ENCODE measurements around the gene DNM1.
A peak's percentile ranks its signal among the peaks of the same experiment; 100 is the strongest.

Gene DNM1

GRCh38 chr9:128252317-128253139 is 49.3 kb downstream of the DNM1 start:
- DNase-seq (ENCODE audit: low read depth) = no peak

GRCh38 chr9:128253140-128253990 is 50.2 kb downstream of the DNM1 start:
- no peak for DNase-seq (ENCODE audit: low read depth)

- no peak for DNase-seq (ENCODE audit: low read depth)
These were observed 50.8 kb downstream of the DNM1 start for GRCh38 chr9:128253991-128254346.

DNA sequence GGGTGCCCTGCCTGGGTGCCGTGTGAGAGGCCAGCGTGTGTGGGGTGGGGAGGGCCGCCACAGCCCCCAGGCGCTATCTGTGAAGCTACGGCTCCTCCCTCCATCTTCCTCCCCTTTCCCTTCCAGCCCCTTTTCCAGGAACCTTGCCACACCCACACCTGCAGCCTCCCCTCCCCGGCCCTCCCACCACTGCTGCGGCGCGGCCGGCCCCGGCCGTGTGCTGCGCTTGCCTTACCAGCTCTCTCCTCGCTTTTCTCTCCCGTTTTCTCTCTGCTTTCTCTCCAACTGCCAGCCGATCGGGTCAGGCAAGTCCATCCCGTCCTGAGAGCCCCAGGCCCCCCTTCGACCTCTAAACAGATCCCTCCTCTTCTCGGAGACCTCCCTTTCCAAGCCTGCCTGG is 51.2 kb downstream of the DNM1 start:
- no peak for DNase-seq (ENCODE audit: low read depth)

DNA sequence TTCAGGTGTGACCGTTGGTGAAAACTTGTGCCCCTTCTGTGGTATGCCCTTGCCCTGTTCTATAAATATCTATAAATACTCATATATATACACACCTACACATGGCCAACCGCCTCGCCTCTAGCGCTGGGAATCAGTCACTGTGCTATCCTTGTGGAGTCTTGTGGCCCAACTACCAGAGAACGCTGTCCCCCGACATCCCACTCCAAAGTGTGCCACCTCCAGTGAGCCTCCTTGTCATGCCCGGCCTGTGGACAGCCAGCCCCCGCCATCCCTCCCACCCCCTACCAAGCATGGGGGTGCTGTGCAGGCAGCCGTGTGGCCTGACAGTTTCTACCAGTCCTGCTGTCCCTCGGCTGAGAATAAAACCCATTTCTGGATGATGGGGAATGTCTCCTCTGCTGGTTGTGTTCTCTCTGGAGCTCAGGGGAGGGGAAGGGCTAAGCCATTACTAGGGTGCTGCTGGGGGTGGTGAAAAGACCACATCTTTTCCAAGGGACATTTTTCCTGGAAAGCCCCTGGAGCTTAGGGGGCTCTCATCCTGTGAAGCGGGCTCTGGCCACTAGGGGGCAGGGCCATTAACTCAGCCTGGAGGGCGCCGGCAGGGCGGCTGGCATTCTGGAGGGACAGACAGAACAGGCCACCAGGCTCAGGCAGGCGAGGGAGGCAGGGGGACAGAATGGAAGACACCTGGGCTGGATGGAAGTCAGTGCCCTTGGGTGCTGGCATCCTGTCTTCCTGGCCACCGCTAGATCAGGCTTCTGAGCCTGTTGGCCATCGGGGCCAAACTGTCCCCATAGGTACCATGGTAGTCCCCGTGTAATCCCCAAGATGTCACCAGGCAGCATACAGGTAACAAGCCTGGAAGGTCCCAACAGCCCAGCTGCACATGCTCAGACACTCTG is 51.9 kb downstream of the DNM1 start:
- peak; percentile 17 for DNase-seq (ENCODE audit: low read depth)

DNA sequence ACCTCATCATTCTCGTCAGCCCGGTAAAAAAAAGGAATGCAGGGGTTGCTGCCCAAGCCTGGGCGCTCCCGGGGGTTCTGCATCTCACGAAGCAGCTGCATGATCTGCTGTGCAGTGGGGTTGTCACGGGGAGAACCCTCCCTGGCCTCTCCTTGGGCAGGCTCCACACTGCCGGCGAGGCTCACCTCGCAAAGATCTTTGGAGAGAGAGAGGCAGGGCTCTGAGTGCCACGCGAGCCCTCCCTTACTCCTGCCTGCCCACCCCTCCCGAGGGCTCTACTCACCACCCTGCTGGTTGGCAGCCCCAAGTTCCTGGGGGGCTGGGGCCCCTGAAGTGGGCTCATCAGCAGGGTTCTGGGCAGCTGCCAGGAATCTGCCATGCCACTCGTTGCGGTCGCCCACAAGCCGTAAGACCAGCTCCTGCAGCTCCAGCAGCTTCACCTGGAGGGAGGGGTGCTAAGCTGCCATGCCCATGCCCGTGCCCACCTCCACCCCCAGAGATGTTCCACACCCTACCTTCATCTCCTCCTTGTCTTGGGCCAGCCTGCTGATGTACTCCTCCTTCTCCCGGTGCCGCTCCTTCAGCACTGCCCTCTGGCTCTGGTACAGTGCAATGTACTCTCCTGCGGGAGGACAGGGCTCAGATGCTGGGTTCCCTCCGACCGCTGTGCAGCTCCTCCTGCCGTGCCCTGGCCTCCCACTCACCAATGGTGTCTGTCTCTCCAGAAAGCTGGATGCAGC is 54.1 kb downstream of the DNM1 start:
- DNase-seq (ENCODE audit: low read depth) = no peak

DNA sequence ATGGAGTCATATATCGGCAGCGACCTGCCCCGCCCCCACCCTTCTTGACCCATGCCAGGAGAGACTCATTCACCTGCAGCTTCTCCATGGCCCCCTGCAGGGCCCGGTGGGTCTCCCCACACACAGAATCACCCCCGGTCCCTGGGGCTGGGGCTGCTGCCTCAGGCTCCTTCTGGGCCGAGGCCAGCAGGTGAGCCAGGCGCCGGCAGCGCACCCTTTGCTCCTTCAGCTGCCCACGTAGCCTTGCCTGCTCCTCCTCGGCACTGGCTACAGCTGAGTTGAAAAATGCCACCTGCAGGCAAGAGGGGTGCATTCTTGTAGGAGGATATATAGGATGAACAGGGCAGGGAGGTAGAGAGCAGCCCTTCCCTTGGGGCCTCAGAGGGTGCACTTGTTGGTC is 54.7 kb downstream of the DNM1 start:
- DNase-seq (ENCODE audit: low read depth) = no peak

- no peak for DNase-seq (ENCODE audit: low read depth)
These were observed 55.1 kb downstream of the DNM1 start for GRCh38 chr9:128258326-128258725.

DNA sequence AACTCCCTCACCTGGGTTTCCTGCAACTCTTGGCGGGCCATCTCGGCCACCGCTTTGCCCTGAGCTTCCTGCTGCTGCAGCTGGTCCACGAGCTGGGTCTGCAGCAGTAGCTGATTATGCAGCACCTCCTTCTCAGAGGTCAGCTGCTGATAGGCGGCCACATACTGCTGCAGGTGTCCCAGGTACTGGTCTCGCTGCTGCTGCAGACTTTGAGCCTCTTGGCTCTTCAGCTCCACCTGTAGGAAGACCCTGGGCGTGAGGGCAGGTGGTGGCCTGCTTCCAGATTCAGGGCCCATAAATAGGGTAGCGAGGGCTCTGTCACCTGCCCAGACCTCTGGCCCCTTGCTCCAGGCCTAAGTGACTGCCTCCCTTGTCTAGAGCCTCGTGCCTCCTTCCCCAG is 56.0 kb downstream of the DNM1 start:
- DNase-seq (ENCODE audit: low read depth) = no peak

DNA sequence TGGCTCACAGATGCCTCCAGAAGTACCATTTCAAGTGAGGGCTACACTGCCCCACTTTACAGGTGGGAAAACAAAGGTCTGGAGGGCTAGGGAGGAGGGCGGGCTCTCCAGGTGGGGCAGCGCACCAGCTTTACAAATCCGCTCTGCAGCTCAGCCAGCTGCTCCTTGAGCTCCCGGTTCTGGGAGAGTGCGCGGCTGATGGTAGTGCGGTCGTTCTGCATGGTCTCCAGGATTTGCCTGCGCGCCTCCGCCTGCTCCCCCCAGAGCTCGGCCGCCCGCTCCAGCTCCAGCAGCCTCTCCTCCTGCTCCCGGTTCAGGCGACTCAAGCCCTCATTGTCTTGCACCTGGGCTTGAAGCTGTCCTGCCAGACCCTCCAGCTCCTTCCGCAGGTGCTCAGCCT is 57.2 kb downstream of the DNM1 start:
- no peak for DNase-seq (ENCODE audit: low read depth)

DNA sequence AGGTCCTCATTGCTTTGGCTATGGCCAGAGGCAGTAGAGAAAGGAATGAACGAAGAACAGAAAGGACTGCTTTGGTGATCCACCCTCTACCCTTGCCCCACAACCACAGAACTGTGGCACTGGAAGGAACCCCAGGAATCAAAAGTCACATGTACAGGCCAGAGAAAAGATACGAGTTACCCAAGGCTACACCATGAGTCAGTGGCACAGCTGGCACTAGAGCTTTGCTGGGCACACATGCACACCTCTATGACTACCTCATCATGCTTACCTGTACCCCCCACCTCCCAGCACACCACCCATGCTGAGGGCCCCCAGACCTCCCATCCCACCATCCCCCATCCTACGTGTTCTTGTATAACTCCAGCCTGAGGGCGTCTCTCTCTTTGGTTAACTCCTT is 59.5 kb downstream of the DNM1 start:
- DNase-seq (ENCODE audit: low read depth) = no peak

DNA sequence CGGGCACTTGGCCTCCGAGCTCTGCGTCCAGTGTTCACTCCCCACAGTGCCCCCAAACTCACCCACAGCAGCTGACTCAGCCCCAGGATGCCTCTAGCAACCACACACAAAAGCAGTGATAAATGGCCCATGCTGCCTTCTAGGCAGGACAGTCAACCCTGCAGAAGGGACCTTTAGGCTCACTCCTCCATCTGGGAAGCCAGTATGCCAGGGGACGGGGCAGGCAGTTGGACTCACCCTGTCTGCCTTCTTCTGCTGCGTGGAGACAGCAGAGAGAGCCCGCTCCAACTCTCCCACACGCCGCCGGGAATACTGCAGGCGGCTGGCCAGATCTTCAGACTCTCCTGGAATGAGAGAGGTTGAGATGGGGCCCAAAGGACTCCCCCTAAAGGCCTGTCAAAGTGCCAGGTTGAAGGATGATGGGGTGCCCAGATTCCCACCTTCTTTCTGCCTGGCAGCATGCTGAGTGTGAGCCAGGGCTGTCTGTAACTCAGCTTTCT is 62.2 kb downstream of the DNM1 start:
- no peak for DNase-seq (ENCODE audit: low read depth)

DNA sequence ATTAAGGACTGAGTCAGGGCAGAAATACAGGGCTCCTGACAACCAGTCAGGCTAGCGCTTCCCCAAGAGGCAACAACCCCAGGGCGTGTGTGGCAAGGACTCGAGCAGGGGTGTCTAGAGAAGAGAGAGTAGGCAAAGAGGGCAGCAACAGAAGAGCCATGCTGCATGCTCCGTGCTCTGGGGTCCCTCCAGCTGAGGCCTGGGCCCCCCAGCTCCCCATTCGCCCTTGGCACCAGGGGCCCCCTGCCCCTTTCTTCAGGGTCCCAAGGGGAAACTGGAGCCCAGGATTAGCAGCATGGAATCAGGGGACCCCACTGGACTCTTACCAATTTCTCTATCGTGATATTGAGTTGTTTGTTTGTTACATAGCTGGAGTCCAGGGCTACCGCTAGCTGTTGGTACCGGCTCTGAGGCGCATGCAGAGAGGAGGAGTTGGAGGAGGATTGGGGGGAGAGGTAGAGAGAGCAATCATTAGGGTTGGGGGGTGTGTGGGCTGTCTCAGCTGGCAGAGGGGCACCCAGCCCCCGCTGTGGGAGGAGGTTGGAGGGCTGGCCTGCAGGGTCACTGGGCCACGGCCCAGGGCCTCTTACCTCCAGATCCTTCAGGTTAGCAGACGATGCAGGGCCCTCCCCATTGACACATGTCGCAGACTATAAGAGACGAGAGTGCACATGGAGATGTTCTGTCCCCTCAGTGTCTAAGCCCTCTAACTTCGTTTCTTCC is 63.9 kb downstream of the DNM1 start:
- no peak for DNase-seq (ENCODE audit: low read depth)

- no peak for DNase-seq (ENCODE audit: low read depth)
These were observed 67.9 kb downstream of the DNM1 start for GRCh38 chr9:128271112-128271511.

GRCh38 chr9:128271512-128271911 is 68.3 kb downstream of the DNM1 start:
- no peak for DNase-seq (ENCODE audit: low read depth)

- DNase-seq (ENCODE audit: low read depth) = no peak
These were observed 71.1 kb downstream of the DNM1 start for GRCh38 chr9:128274245-128274644.

GRCh38 chr9:128275198-128276007 is 72.2 kb downstream of the DNM1 start, which contains the start of gene GOLGA2:
Gene GOLGA2 (minus strand): TSS chr9:128276007. CDS start chr9:128275976, 31 bp downstream.
- DNase-seq (ENCODE audit: low read depth) = no peak

- peak; percentile 99 for DNase-seq (ENCODE audit: low read depth)
These were observed 72.9 kb downstream of the DNM1 start, which contains the start of gene SWI5 for GRCh38 chr9:128276008-128276573. Gene SWI5 (plus strand): TSS chr9:128276276.

- DNase-seq (ENCODE audit: low read depth) = no peak
These were observed 73.5 kb downstream of the DNM1 start for GRCh38 chr9:128276574-128277270.

All from T-helper 22 cell (primary cell).